Lower leg skin (tissue), 3 donors: ENCODE measurements around the gene RASL11B.

Source experiments
- CTCF ChIP-seq, 3 donors: fragments of 450-650 bp; IDR thresholded peaks; one replicate each; pipeline ENCODE4 v1.5.1; 2016; ENCODE audit warnings: antibody characterized with exemption in 3 of 3, mild to moderate bottlenecking in 3 of 3, moderate library complexity in 2 of 3
- POLR2A ChIP-seq, 2 donors: fragments of 450-650 bp; IDR thresholded peaks; one replicate each; pipeline ENCODE4 v1.6.1; 2016 to 2017; ENCODE audit warnings: antibody characterized with exemption in 2 of 2, mild to moderate bottlenecking in 1 of 2, moderate library complexity in 1 of 2

GRCh38 chr4:52841682-52842456, 20.2 kb upstream of the RASL11B start:
- TF ChIP-seq CTCF (IDR thresholded peaks at IDR 0.05) (no peak), POLR2A (IDR thresholded peaks at IDR 0.05) (no peak)
